Stimulated activated CD4-positive, alpha-beta T cell treated with anti-CD3 and anti-CD28 coated beads, Interleukin-15, amount 100 ng/mL, for 24 hours (primary cell): ENCODE measurements around the gene UTP11.
A peak's percentile ranks its signal among the peaks of the same experiment; 100 is the strongest.
"Not testable (repeated sequence)": the region's sequence is repeated elsewhere in the genome, so short reads cannot be mapped to it uniquely, and the experiment has no call there.

Experiments used
- DNase-seq: peaks from one replicate; pipeline ENCODE4 v3.0.0-alpha.2; 2020

The UTP11 gene

GRCh38 chr1:38012363-38013226, at the start of gene UTP11:
Gene UTP11 (plus strand): TSS chr1:38012734. CDS start chr1:38012803, 69 bp downstream.
- DNase-seq, result peak; percentile 92

- DNase-seq, result not testable (repeated sequence)
Measured at GRCh38 chr1:37964106-37964505, 48.4 kb upstream of the UTP11 start.

- DNase-seq, result no peak
Measured at GRCh38 chr1:37965301-37965700, 47.2 kb upstream of the UTP11 start.

- DNase-seq, result not testable (repeated sequence)
Measured at GRCh38 chr1:37973684-37974083, 38.9 kb upstream of the UTP11 start.

- DNase-seq, result no peak
Measured at GRCh38 chr1:37974567-37974966, 38.0 kb upstream of the UTP11 start.

- DNase-seq, result not testable (repeated sequence)
Measured at GRCh38 chr1:37975083-37975482, 37.5 kb upstream of the UTP11 start.

GRCh38 chr1:37978541-37978940, 34.0 kb upstream of the UTP11 start:
- no peak for DNase-seq

GRCh38 chr1:37983546-37983945, 29.0 kb upstream of the UTP11 start:
- DNase-seq, result no peak

GRCh38 chr1:37987679-37988078, 24.9 kb upstream of the UTP11 start:
- DNase-seq, result no peak

GRCh38 chr1:37989361-37989930, 23.1 kb upstream of the UTP11 start:
- DNase-seq, result peak; percentile 58

- DNase-seq, result no peak
Measured at GRCh38 chr1:37994886-37995566, 17.5 kb upstream of the UTP11 start.

GRCh38 chr1:37995751-37996345, 16.7 kb upstream of the UTP11 start:
- no peak for DNase-seq

- DNase-seq, result no peak
Measured at GRCh38 chr1:37997256-37998088, 15.1 kb upstream of the UTP11 start.

GRCh38 chr1:37998089-37998808, 14.3 kb upstream of the UTP11 start:
- DNase-seq, result no peak

GRCh38 chr1:37998913-37999429, 13.6 kb upstream of the UTP11 start:
- DNase-seq, result no peak

- no peak for DNase-seq
Measured at GRCh38 chr1:37999430-38000232, 12.9 kb upstream of the UTP11 start.

- no peak for DNase-seq
Measured at GRCh38 chr1:38000233-38000528, 12.4 kb upstream of the UTP11 start.

- no peak for DNase-seq
Measured at GRCh38 chr1:38000529-38001455, 11.7 kb upstream of the UTP11 start.
